SK-N-SH (cell line): ENCODE data around the gene RBM25. TPM values are rescaled to one million over a fixed set of nuclear protein-coding genes. Genes with fewer than 3 reads are reported as not detected.

ENCODE experiments used
- CTCF ChIA-PET: fragments of 300-600, 350-600 bp; formaldehyde crosslinking; extraction: SDS; loops from one replicate; lab custom pipeline; 2021; lab: Yijun Ruan, JAX
- POLR2A ChIA-PET: fragments of 350-600 bp; sonication (Branson Sonifier 250); formaldehyde crosslinking; extraction: SDS; loops from one replicate; lab custom pipeline; 2020; ENCODE audit warnings: antibody characterized with exemption, inconsistent platforms; lab: Yijun Ruan, JAX
- DNase-seq: peaks from one replicate; pipeline ENCODE4 v3.0.0; 2012
- H2AFZ ChIP-seq: fragments of 200-600 bp; sonication (generic); 2 replicates; pipeline ENCODE4 v1.8.1; 2016; ENCODE audit warnings: antibody characterized with exemption, mild to moderate bottlenecking, low read depth
- H3F3A ChIP-seq: fragments of 200-600 bp; sonication (generic); replicated peaks from 2 replicates; pipeline ENCODE3; 2016; ENCODE audit warnings: antibody characterized with exemption, mild to moderate bottlenecking; ENCODE audit not compliant: insufficient read depth
- H3K27ac ChIP-seq, 2 experiments: fragments of 200-500 bp in 1 of 2; fragments of 200-600 bp in 1 of 2; sonication (Bioruptor generic) in 1 of 2; sonication (generic), shearing (Covaris generic) in 1 of 2; 2 replicates each; pipeline versions ENCODE4 v1.5.1 to v1.6.1; 2014 to 2016; ENCODE audit warnings: low read depth in 2 of 2, inconsistent platforms in 1 of 2, low read length in 1 of 2, mild to moderate bottlenecking in 1 of 2, mixed read lengths in 1 of 2
- H3K27me3 ChIP-seq: fragments of 200-600 bp; sonication (generic), shearing (Covaris generic); 2 replicates; pipeline ENCODE4 v1.6.1; 2016; ENCODE audit warnings: mixed run types; ENCODE audit not compliant: insufficient read depth
- H3K36me3 ChIP-seq, 2 experiments: fragments of 200-500 bp in 1 of 2; fragments of 200-600 bp in 1 of 2; sonication (Bioruptor generic) in 1 of 2; sonication (generic) in 1 of 2; replicated peaks in 1 of 2; 2 replicates each; pipeline versions ENCODE3 to v1.5.1; 2014 to 2016; ENCODE audit warnings: low read length in 1 of 2, mild to moderate bottlenecking in 1 of 2; ENCODE audit not compliant: insufficient read depth in 2 of 2, control insufficient read depth in 1 of 2
- H3K4me1 ChIP-seq, 2 experiments: fragments of 200-500 bp in 1 of 2; fragments of 200-600 bp in 1 of 2; sonication (Bioruptor generic) in 1 of 2; sonication (generic), shearing (Covaris generic) in 1 of 2; 2 replicates each; pipeline versions ENCODE4 v1.5.1 to v1.6.1; 2014 to 2016; ENCODE audit warnings: low read depth in 1 of 2, low read length in 1 of 2, mixed run types in 1 of 2; ENCODE audit not compliant: insufficient read depth in 2 of 2, control insufficient read depth in 1 of 2
- H3K4me2 ChIP-seq: fragments of 200-600 bp; sonication (generic), shearing (Covaris generic); 2 replicates; pipeline ENCODE4 v1.6.1; 2017; ENCODE audit warnings: mixed run types
- H3K4me3 ChIP-seq, 2 experiments: fragments of 200-500 bp in 1 of 2; fragments of 200-600 bp in 1 of 2; sonication (Bioruptor generic) in 1 of 2; sonication (generic), shearing (Covaris generic) in 1 of 2; 2 replicates each; pipeline versions ENCODE4 v1.5.1 to v1.8.1; 2014 to 2016; ENCODE audit warnings: low read depth in 2 of 2, inconsistent platforms in 1 of 2, low read length in 1 of 2, mild to moderate bottlenecking in 1 of 2, mixed read lengths in 1 of 2, moderate library complexity in 1 of 2
- H3K79me2 ChIP-seq: fragments of 200-600 bp; sonication (generic); 2 replicates; pipeline ENCODE4 v1.8.1; 2017; ENCODE audit warnings: mild to moderate bottlenecking; ENCODE audit not compliant: insufficient read depth
- H3K9ac ChIP-seq: fragments of 200-600 bp; sonication (generic); 2 replicates; pipeline ENCODE4 v1.6.1; 2017; ENCODE audit warnings: mixed run types
- H3K9me2 ChIP-seq: fragments of 200-600 bp; sonication (generic); 2 replicates; pipeline ENCODE4 v1.6.1; 2017; ENCODE audit warnings: mixed run types
- H3K9me3 ChIP-seq: fragments of 200-600 bp; sonication (generic); 2 replicates; pipeline ENCODE4 v1.6.1; 2017; ENCODE audit warnings: mixed run types, mild to moderate bottlenecking, moderate library complexity
- H4K20me1 ChIP-seq: fragments of 200-600 bp; sonication (generic); 2 replicates; pipeline ENCODE4 v1.6.1; 2017; ENCODE audit warnings: mild to moderate bottlenecking, mixed run types; ENCODE audit not compliant: insufficient read depth
- EP300 ChIP-seq, 2 experiments: IDR thresholded peaks; 2 replicates each; pipeline versions ENCODE4 v1.4.0 to v1.6.1; 2012; ENCODE audit warnings: borderline replicate concordance in 1 of 2, low read depth in 1 of 2, low read length in 1 of 2
- FOXM1 ChIP-seq: IDR thresholded peaks from 2 replicates; pipeline ENCODE4 v1.4.0; 2012; ENCODE audit warnings: low read depth, mild to moderate bottlenecking
- GATA2 ChIP-seq: sonication (generic); formaldehyde crosslinking; IDR thresholded peaks from 2 replicates; pipeline ENCODE4 v1.5.0; 2020; ENCODE audit warnings: mild to moderate bottlenecking, missing genetic modification reagents
- MAX ChIP-seq: IDR thresholded peaks from 2 replicates; pipeline ENCODE4 v1.4.0; 2012; ENCODE audit warnings: low read depth
- SIN3A ChIP-seq: IDR thresholded peaks from 2 replicates; pipeline ENCODE4 v1.6.1; 2012; ENCODE audit warnings: low read depth, mild to moderate bottlenecking, low read length, moderate library complexity, borderline replicate concordance
- TCF12 ChIP-seq: IDR thresholded peaks from 2 replicates; pipeline ENCODE4 v1.4.0; 2012
- TEAD4 ChIP-seq: IDR thresholded peaks from 2 replicates; pipeline ENCODE4 v1.4.0; 2012; ENCODE audit warnings: mild to moderate bottlenecking, borderline replicate concordance; ENCODE audit not compliant: insufficient read depth
- WGBS: methylation state at CpG from one replicate; pipeline ENCODE4 v1.1.6; 2017; ENCODE audit warnings: low lambda C conversion rate; 5-methylcytosine and 5-hydroxymethylcytosine counted together
- polyA plus RNA-seq, 3 experiments: library from polyadenylated mRNA; depleted of rRNA; stranded (reverse); fragments of >200 nt; gene quantifications; 2 replicates each; pipeline ENCODE4 v1.2.3, GENCODE V29; 2012
- TF ChIP-seq, protein P1 (sequence below): IDR thresholded peaks from 2 replicates; pipeline ENCODE4 v1.6.1; 2012; ENCODE audit warnings: mild to moderate bottlenecking, low read depth, low read length, moderate library complexity
- TF ChIP-seq, protein P2 (sequence below): fragments of 150-350 bp; IDR thresholded peaks from 2 replicates; pipeline ENCODE4 v1.6.1; 2017; ENCODE audit warnings: antibody characterized with exemption, low read length, low read depth, borderline replicate concordance

The RBM25 gene
- polyA plus RNA-seq, 1 of the 3 experiments (the other 2 are of a cell fraction), result 14.0 TPM

- Histone ChIP-seq H3K4me3 (no peak overlapping the region), H2AFZ (no peak overlapping the region), H3K36me3 (peaks cover 11 to 22% of the 10 kb centered on the region in 2 experiments), H3K27ac (no peak overlapping the region), H3K27me3 (no peaks in the 10 kb centered on the region), H3K9me2 (no peaks in the 10 kb centered on the region), H3K4me2 (no peak overlapping the region), H3F3A (peaks cover 33% of the 10 kb centered on the region), H3K9ac (no peak overlapping the region), H3K79me2 (peaks cover 89% of the 10 kb centered on the region), H3K9me3 (no peaks in the 10 kb centered on the region), H4K20me1 (peaks cover 41% of the 10 kb centered on the region), H3K4me1 (peaks cover 0 to 13% of the 10 kb centered on the region in 2 experiments; a peak in 3 of 4 replicates)
- no peak for DNase-seq
- ChIA-PET CTCF (no interaction called here), POLR2A (no interaction called here)
- TF ChIP-seq MAX, result no peak
- no peak for TF ChIP-seq FOXM1
- TF ChIP-seq EP300 (IDR thresholded peaks at IDR 0.05; ENCODE audit: borderline replicate concordance in 1 of 2, low read depth in 1 of 2, low read length in 1 of 2), result no peak
- WGBS, result 100% methylated on average over 3 of the region's 3 CpGs
These were observed 87.0 kb downstream of the RBM25 start for GRCh38 chr14:73145371-73145770.

GRCh38 chr14:73146111-73146510 lies 87.8 kb downstream of the RBM25 start:
- H3K9me3 ChIP-seq, result no peaks in the 10 kb centered on the region
- peaks cover 0 to 13% of the 10 kb centered on the region in 2 experiments; a peak in 2 of 4 replicates for H3K4me1 ChIP-seq
- no peak overlapping the region for H3K9ac ChIP-seq
- H3K27me3 ChIP-seq, result no peaks in the 10 kb centered on the region
- no peak overlapping the region for H3K4me2 ChIP-seq
- TF ChIP-seq GATA2 (CRISPR knock-in tag), result no peak
- no peak for TF ChIP-seq SIN3A
- TF ChIP-seq, protein P1, sequence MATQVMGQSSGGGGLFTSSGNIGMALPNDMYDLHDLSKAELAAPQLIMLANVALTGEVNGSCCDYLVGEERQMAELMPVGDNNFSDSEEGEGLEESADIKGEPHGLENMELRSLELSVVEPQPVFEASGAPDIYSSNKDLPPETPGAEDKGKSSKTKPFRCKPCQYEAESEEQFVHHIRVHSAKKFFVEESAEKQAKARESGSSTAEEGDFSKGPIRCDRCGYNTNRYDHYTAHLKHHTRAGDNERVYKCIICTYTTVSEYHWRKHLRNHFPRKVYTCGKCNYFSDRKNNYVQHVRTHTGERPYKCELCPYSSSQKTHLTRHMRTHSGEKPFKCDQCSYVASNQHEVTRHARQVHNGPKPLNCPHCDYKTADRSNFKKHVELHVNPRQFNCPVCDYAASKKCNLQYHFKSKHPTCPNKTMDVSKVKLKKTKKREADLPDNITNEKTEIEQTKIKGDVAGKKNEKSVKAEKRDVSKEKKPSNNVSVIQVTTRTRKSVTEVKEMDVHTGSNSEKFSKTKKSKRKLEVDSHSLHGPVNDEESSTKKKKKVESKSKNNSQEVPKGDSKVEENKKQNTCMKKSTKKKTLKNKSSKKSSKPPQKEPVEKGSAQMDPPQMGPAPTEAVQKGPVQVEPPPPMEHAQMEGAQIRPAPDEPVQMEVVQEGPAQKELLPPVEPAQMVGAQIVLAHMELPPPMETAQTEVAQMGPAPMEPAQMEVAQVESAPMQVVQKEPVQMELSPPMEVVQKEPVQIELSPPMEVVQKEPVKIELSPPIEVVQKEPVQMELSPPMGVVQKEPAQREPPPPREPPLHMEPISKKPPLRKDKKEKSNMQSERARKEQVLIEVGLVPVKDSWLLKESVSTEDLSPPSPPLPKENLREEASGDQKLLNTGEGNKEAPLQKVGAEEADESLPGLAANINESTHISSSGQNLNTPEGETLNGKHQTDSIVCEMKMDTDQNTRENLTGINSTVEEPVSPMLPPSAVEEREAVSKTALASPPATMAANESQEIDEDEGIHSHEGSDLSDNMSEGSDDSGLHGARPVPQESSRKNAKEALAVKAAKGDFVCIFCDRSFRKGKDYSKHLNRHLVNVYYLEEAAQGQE, result no peak
- TF ChIP-seq, protein P2, sequence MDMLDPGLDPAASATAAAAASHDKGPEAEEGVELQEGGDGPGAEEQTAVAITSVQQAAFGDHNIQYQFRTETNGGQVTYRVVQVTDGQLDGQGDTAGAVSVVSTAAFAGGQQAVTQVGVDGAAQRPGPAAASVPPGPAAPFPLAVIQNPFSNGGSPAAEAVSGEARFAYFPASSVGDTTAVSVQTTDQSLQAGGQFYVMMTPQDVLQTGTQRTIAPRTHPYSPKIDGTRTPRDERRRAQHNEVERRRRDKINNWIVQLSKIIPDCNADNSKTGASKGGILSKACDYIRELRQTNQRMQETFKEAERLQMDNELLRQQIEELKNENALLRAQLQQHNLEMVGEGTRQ, result no peak
- no peak for TF ChIP-seq FOXM1
- TF ChIP-seq TCF12, result no peak
- no peak for TF ChIP-seq TEAD4
- peaks cover 82% of the 10 kb centered on the region for H3K79me2 ChIP-seq
- peaks cover 33% of the 10 kb centered on the region for H3F3A ChIP-seq
- no peak overlapping the region for H2AFZ ChIP-seq
- ChIA-PET CTCF (no interaction called here), POLR2A (no interaction called here)
- H3K9me2 ChIP-seq, result no peaks in the 10 kb centered on the region
- peaks cover 11 to 26% of the 10 kb centered on the region in 2 experiments for H3K36me3 ChIP-seq
- 93% methylated on average over 3 of the region's 3 CpGs for WGBS
- H3K4me3 ChIP-seq, result no peak overlapping the region
- no peak for DNase-seq
- peaks cover 36% of the 10 kb centered on the region for H4K20me1 ChIP-seq
- peak overlapping the region in 1 of 2 experiments; percentile 71; a peak in 1 of 4 replicates for H3K27ac ChIP-seq
